Measurements from ENCODE around the gene TF. TPM values are rescaled to one million over a fixed set of nuclear protein-coding genes. Genes with fewer than 3 reads are reported as not detected.

TF gene
- total RNA-seq, 1 experiment from 2014 or later, result 0.09 TPM

DNA sequence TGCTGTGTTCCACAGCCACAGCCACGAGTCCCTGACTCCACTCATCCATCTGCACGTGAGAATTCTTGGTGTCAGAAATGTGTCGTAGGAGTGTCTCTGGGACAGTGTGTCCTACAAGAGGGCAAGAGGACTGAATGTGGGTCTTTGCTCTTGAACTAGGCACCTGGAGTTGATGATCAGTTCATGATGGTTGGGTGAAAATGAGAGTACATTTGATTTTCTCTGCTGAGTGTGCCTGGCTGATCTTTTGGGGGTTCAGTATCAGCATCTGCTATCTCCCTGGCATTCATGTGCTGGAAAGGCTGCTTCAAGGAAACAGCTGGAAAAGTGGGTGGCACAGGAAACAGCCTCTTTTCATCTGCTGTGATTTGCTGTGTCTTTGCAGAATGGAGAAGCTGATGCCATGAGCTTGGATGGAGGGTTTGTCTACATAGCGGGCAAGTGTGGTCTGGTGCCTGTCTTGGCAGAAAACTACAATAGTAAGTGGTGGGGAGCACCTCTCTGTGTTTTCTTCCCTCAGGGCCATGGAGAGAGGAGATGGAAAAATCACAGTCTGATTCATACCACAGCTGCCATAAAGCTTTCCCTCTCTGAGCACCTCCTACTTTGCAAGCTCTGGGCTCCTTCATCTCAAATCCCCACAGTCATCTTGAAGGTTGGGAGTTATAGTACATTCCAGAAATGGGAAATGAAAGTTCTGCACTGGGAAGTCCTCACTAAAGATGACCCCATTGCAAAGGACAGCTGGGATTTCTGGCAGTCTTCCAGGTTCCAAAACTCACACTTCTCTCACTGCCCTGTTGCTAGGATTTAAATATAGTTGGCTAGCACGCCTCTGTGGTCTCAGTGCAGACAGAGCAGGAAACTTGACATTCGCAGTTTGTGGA, 17.8 kb downstream of the TF start:
- no peaks in the 10 kb centered on the region for H3K4me1 ChIP-seq (ENCODE audit: insufficient read depth, low read length)
- H2BK15ac ChIP-seq (ENCODE audit: low read depth, low read length), result no peak overlapping the region; the same call in 1 of the 2 replicates
- H3K27me3 ChIP-seq (ENCODE audit: insufficient read depth, low read length), result no peaks in the 10 kb centered on the region
- no peak overlapping the region for H3K9ac ChIP-seq (ENCODE audit: extremely low read depth, insufficient read length, low read length)
- no peak overlapping the region for H2BK120ac ChIP-seq (ENCODE audit: low read depth, low read length, poor library complexity, severe bottlenecking)
- no peaks in the 10 kb centered on the region for H3K9me3 ChIP-seq (ENCODE audit: control insufficient read depth, low read depth, low read length)
- H2AK5ac ChIP-seq (ENCODE audit: insufficient read length, low read length), result no peak overlapping the region
- no peaks in the 10 kb centered on the region for H3K23me2 ChIP-seq (ENCODE audit: insufficient read length, low read depth, low read length, poor library complexity, severe bottlenecking)
- no peak overlapping the region for H3T11ph ChIP-seq (ENCODE audit: low read length)
- no peak overlapping the region for H4K5ac ChIP-seq (ENCODE audit: insufficient read length, low read depth, low read length)
- no peak overlapping the region; the same call in 1 of the 2 replicates for H3K14ac ChIP-seq (ENCODE audit: insufficient read depth, low read length)
- H3K4me3 Mint-ChIP-seq, result no peak overlapping the region
- H3K4ac ChIP-seq (ENCODE audit: low read depth, low read length), result no peak overlapping the region
- peaks cover 4 to 7% of the 10 kb centered on the region in 2 experiments for H3K4me1 Mint-ChIP-seq
- TF ChIP-seq, protein P1, sequence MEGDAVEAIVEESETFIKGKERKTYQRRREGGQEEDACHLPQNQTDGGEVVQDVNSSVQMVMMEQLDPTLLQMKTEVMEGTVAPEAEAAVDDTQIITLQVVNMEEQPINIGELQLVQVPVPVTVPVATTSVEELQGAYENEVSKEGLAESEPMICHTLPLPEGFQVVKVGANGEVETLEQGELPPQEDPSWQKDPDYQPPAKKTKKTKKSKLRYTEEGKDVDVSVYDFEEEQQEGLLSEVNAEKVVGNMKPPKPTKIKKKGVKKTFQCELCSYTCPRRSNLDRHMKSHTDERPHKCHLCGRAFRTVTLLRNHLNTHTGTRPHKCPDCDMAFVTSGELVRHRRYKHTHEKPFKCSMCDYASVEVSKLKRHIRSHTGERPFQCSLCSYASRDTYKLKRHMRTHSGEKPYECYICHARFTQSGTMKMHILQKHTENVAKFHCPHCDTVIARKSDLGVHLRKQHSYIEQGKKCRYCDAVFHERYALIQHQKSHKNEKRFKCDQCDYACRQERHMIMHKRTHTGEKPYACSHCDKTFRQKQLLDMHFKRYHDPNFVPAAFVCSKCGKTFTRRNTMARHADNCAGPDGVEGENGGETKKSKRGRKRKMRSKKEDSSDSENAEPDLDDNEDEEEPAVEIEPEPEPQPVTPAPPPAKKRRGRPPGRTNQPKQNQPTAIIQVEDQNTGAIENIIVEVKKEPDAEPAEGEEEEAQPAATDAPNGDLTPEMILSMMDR (conservative IDR thresholded peaks at IDR 0.05), result no peak
- H2AFZ ChIP-seq (ENCODE audit: low read length), result no peak overlapping the region
- H3K36me3 Mint-ChIP-seq (ENCODE audit: insufficient read depth in 1 of 3, low read depth in 3 of 3), result no peaks in the 10 kb centered on the region
- H2BK12ac ChIP-seq (ENCODE audit: insufficient read length, low read depth, low read length), result no peak overlapping the region
- H3K27ac Mint-ChIP-seq, result no peak overlapping the region
- no peaks in the 10 kb centered on the region for H3K79me1 ChIP-seq (ENCODE audit: insufficient read depth, low read depth, low read length, poor library complexity, severe bottlenecking)
- no peaks in the 10 kb centered on the region for H3K79me2 ChIP-seq (ENCODE audit: insufficient read depth, low read length)
- no peak overlapping the region for H3K56ac ChIP-seq (ENCODE audit: insufficient read length, low read depth, low read length)
- H3K27ac ChIP-seq (ENCODE audit: insufficient read length, low read depth, low read length), result no peak overlapping the region
- no peak overlapping the region for H4K91ac ChIP-seq (ENCODE audit: insufficient read length, low read depth, low read length)
- WGBS (ENCODE audit: extremely low coverage, insufficient read length, low lambda C conversion rate), result no CpG with 5 or more reads among the region's 6 CpGs
- no peak overlapping the region for H2BK5ac ChIP-seq (ENCODE audit: insufficient read length, low read length)
- no peak overlapping the region for H4K8ac ChIP-seq (replicated peaks; ENCODE audit: insufficient read length, low read depth, low read length)
- no peak overlapping the region for H3K23ac ChIP-seq (ENCODE audit: insufficient read length, low read depth, low read length)
- no peak overlapping the region for H2BK20ac ChIP-seq (ENCODE audit: low read depth, low read length, poor library complexity, severe bottlenecking)
- H4K20me1 ChIP-seq (ENCODE audit: control insufficient read depth, insufficient read depth, insufficient read length), result no peaks in the 10 kb centered on the region
- H3K4me2 ChIP-seq (ENCODE audit: insufficient read depth, insufficient read length, low read length), result no peak overlapping the region
- no peak overlapping the region for H3K18ac ChIP-seq (ENCODE audit: insufficient read length, low read depth, low read length)
- DNase-seq, result no peak
- H3K27me3 Mint-ChIP-seq (ENCODE audit: low read depth), result peaks cover 13% of the 10 kb centered on the region
- no peaks in the 10 kb centered on the region for H3K9me3 Mint-ChIP-seq

Measured in H9 (cell line).